Adipose tissue (tissue), 3 donors: ENCODE results near the gene HNF1A. TPM values are rescaled to one million over a fixed set of nuclear protein-coding genes. Genes with fewer than 3 reads are reported as not detected.
"Not testable (repeated sequence)": the region's sequence is repeated elsewhere in the genome, so short reads cannot be mapped to it uniquely, and the experiment has no call there.

Source experiments
- H3K27ac ChIP-seq: one replicate; pipeline ENCODE4 v1.5.1; 2013; ENCODE audit warnings: low read depth, low read length
- WGBS, 3 donors: extraction: QIAGEN DNeasy Blood & Tissue Kit; methylation state at CpG; one replicate each; pipeline ENCODE4 v1.1.7; 2013; 5-methylcytosine and 5-hydroxymethylcytosine counted together
- polyA plus RNA-seq, 3 donors: library from polyadenylated mRNA; stranded (reverse); fragments of 200-250 nt; gene quantifications; one replicate each; pipeline ENCODE4 v1.2.3, GENCODE V29; 2013
- donor health status: healthy with polysubstance abuse.
- donor health status: Bipolar disorder and iron deficiency.
- donor health status: healthy.

The HNF1A gene
- polyA plus RNA-seq: 1 to 10 TPM in 1 of 3 donors, under 1 TPM in 1, not detected in 1; 0.62 to 8.2 TPM

GRCh38 chr12:120978296-120979219, at the start of gene HNF1A:
Gene HNF1A (plus strand): TSS chr12:120978543. CDS start chr12:120978769, 226 bp downstream.
- WGBS, 3 donors: 28 to 87% (median 79%) methylated on average over 28 to 39 of the region's 40 CpGs
- H3K27ac ChIP-seq: no peak within 1 kb of the TSS

- WGBS, 3 donors: 45 to 77% (median 76%) methylated on average over 13 of the region's 13 CpGs
- no peak overlapping the region for H3K27ac ChIP-seq
Observed at GRCh38 chr12:120928864-120929652, 49.3 kb upstream of the HNF1A start.

- 92 to 98% (median 92%) methylated on average over 5 of the region's 5 CpGs for WGBS, 3 donors
- no peak overlapping the region for H3K27ac ChIP-seq
Observed at GRCh38 chr12:120930032-120930431, 48.3 kb upstream of the HNF1A start.

GRCh38 chr12:120932058-120932457, 46.3 kb upstream of the HNF1A start:
- H3K27ac ChIP-seq: no peak overlapping the region
- WGBS, 3 donors: 84 to 86% (median 86%) methylated on average over 7 of the region's 7 CpGs

- 75 to 80% (median 79%) methylated on average over 9 of the region's 9 CpGs for WGBS, 3 donors
- H3K27ac ChIP-seq: no peak overlapping the region
Observed at GRCh38 chr12:120932956-120933526, 45.3 kb upstream of the HNF1A start.

- whole genome bisulfite sequencing, 3 donors: 76 to 89% (median 77%) methylated on average over 6 of the region's 6 CpGs
- H3K27ac ChIP-seq: no peak overlapping the region
Observed at GRCh38 chr12:120933786-120934185, 44.6 kb upstream of the HNF1A start.

- H3K27ac ChIP-seq: no peak overlapping the region
- 12 to 48% (median 42%) methylated on average over 2 of the region's 2 CpGs for WGBS, 3 donors
Observed at GRCh38 chr12:120936197-120936596, 42.1 kb upstream of the HNF1A start.

- no peak overlapping the region for H3K27ac ChIP-seq
- 74 to 92% (median 82%) methylated on average over 3 of the region's 3 CpGs for WGBS, 3 donors
Observed at GRCh38 chr12:120938496-120938895, 39.8 kb upstream of the HNF1A start.

GRCh38 chr12:120939523-120939922, 38.8 kb upstream of the HNF1A start:
- H3K27ac ChIP-seq: no peak overlapping the region
- 8 to 47% (median 13%) methylated on average over 3 of the region's 3 CpGs for WGBS, 3 donors

- H3K27ac ChIP-seq: no peak overlapping the region
- 38 to 79% (median 39%) methylated on average over 5 of the region's 5 CpGs for WGBS, 3 donors
Observed at GRCh38 chr12:120940006-120940405, 38.3 kb upstream of the HNF1A start.

- H3K27ac ChIP-seq: no peak overlapping the region
- WGBS, 3 donors: 57 to 83% (median 61%) methylated on average over 4 to 5 of the region's 5 CpGs
Observed at GRCh38 chr12:120940799-120941198, 37.5 kb upstream of the HNF1A start.

GRCh38 chr12:120941412-120941811, 36.9 kb upstream of the HNF1A start:
- 93 to 97% (median 96%) methylated on average over 4 of the region's 4 CpGs for WGBS, 3 donors
- H3K27ac ChIP-seq: no peak overlapping the region

GRCh38 chr12:120941846-120942405, 36.4 kb upstream of the HNF1A start:
- no peak overlapping the region for H3K27ac ChIP-seq
- 60 to 71% (median 61%) methylated on average over 2 to 3 of the region's 3 CpGs for WGBS, 3 donors

- H3K27ac ChIP-seq: no peak overlapping the region
- WGBS, 3 donors: 63 to 83% (median 71%) methylated on average over 3 of the region's 3 CpGs
Observed at GRCh38 chr12:120943482-120943881, 34.9 kb upstream of the HNF1A start.

- 45 to 51% (median 50%) methylated on average over 9 of the region's 9 CpGs for WGBS, 3 donors
- no peak overlapping the region for H3K27ac ChIP-seq
Observed at GRCh38 chr12:120944645-120945217, 33.6 kb upstream of the HNF1A start.

- not testable (repeated sequence) for H3K27ac ChIP-seq
- 80 to 90% (median 85%) methylated on average over 6 of the region's 6 CpGs for WGBS, 3 donors
Observed at GRCh38 chr12:120945516-120945915, 32.8 kb upstream of the HNF1A start.

- WGBS, 3 donors: 94 to 98% (median 95%) methylated on average over 29 to 31 of the region's 31 CpGs
- not testable (repeated sequence) for H3K27ac ChIP-seq
Observed at GRCh38 chr12:120950260-120950799, 28.0 kb upstream of the HNF1A start.

GRCh38 chr12:120950807-120951206, 27.5 kb upstream of the HNF1A start:
- no peak overlapping the region for H3K27ac ChIP-seq
- WGBS, 3 donors: 97 to 100% (median 100%) methylated on average over 5 of the region's 5 CpGs
